ENCODE measurements around the gene CRKL. TPM values are rescaled to one million over a fixed set of nuclear protein-coding genes. Genes with fewer than 3 reads are reported as not detected.

Gene CRKL
- 42.6 and 53.6 TPM in 2 replicates for total RNA-seq

- peak; percentile 86 for TF ChIP-seq CTCF (conservative IDR thresholded peaks at IDR 0.05; ENCODE audit: low read depth, low read length)
Measured at GRCh38 chr22:20916916-20917810, at the start of gene CRKL. TSS of gene CRKL (plus strand) at chr22:20917407. CDS start at chr22:20917935, 528 bp downstream.

GRCh38 chr22:20868025-20868962 lies 48.9 kb upstream of the CRKL start:
- H3K4me3 ChIP-seq (ENCODE audit: low read depth, low read length) = no peak overlapping the region
- no peak for TF ChIP-seq CTCF (conservative IDR thresholded peaks at IDR 0.05; ENCODE audit: low read depth, low read length)
- DNase-seq (ENCODE audit: low read depth) = no peak

More at GRCh38 chr22:20916916-20917810, at the start of gene CRKL:
- DNase-seq (ENCODE audit: low read depth) = peak; percentile 62
- peak within 1 kb of the TSS; percentile 98 for H3K4me3 ChIP-seq (ENCODE audit: low read depth, low read length)

DNA sequence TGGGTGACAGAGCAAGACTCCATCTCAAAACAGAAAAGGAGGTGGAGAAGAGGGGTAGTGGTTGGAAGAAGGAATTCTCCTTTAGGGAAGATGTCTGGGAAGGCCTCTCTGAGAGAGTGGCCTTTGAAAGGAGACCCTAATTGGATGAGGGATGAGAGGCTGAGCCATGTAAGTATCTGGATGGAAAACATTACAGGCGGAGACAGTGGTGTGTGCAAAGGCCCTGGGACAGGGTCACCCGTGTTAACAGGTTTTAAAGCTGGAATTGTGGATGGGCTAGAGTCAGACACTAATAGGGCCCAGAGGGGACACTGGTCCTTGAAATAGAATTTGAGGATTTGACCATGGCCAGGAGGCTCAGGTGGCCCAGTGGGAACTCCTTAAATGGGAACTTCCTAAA lies 48.0 kb upstream of the CRKL start:
- no peak overlapping the region for H3K4me3 ChIP-seq (ENCODE audit: low read depth, low read length)
- no peak for DNase-seq (ENCODE audit: low read depth)
- TF ChIP-seq CTCF (conservative IDR thresholded peaks at IDR 0.05; ENCODE audit: low read depth, low read length) = no peak

DNA sequence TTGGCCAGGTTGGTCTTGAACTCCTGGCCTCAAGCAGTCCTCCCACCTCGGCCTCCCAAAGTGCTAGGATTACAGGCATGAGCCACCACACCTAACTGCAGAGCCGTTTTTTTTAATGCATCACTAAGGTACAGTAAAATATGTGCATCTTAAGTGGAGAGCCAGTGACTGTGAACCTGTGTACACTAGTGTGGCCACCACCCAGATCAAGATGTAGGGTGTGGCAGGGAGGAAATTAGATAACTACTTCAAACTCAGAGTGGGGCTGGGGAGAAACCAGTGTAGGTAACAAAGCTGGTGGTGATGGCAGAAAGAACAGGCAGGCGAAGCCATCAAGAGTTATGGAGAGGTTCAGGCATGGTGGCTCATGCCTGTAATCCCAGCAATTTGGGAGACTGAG lies 44.0 kb upstream of the CRKL start:
- TF ChIP-seq CTCF (conservative IDR thresholded peaks at IDR 0.05; ENCODE audit: low read depth, low read length) = no peak

DNA sequence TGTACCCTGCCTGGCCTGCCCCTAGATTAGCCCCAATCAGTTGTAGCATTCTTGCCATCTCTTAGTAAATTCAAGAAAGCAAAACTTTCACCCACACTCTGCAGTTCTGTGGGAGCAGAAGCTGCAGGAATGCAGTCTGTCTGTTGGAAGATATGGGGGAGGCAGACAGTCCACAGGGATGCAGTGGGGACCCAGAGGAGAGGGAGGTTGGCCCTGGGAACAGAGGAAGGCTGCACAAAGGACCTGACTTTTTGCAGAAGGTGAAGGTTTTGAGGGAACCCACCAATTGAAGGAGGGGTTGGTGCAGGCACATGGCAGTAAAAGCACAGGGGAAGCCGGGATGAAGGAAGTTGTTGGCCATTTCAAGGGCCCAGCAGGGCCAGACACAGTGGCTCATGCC lies 41.9 kb upstream of the CRKL start:
- no peak for DNase-seq (ENCODE audit: low read depth)
- no peak overlapping the region for H3K4me3 ChIP-seq (ENCODE audit: low read depth, low read length)
- no peak for TF ChIP-seq CTCF (conservative IDR thresholded peaks at IDR 0.05; ENCODE audit: low read depth, low read length)

More for the DNA sequence above, 44.0 kb upstream of the CRKL start:
- no peak overlapping the region for H3K4me3 ChIP-seq (ENCODE audit: low read depth, low read length)
- DNase-seq (ENCODE audit: low read depth) = no peak

- no peak for DNase-seq (ENCODE audit: low read depth)
Measured at GRCh38 chr22:20877715-20878114, 39.5 kb upstream of the CRKL start.

More at GRCh38 chr22:20877715-20878114, 39.5 kb upstream of the CRKL start:
- no peak overlapping the region for H3K4me3 ChIP-seq (ENCODE audit: low read depth, low read length)
- TF ChIP-seq CTCF (conservative IDR thresholded peaks at IDR 0.05; ENCODE audit: low read depth, low read length) = no peak

All from epithelial cell of proximal tubule (primary cell).